ENCODE results near the gene PRKAA2. TPM values are rescaled to one million over a fixed set of nuclear protein-coding genes. Genes with fewer than 3 reads are reported as not detected.

The PRKAA2 gene
- total RNA-seq, 2 donors from 2014 or later: 1.6 to 6.8 TPM

- Histone ChIP-seq H3K9me3 (no peaks in the 10 kb centered on the region), H3K27me3 (no peaks in the 10 kb centered on the region), H3K4me1 (no peaks in the 10 kb centered on the region), H3K9ac (ENCODE audit: low read depth in 2 of 2, low read length in 2 of 2) (peak overlapping the region in 1 of 2 donors; percentile 39), H3K36me3 (no peaks in the 10 kb centered on the region), H3K4me3 (peak overlapping the region; percentile 54), H3K27ac (peak overlapping the region; percentile 23)
- no peak for TF ChIP-seq CTCF (IDR thresholded peaks at IDR 0.05)
- intact Hi-C loops (cut with DNase I): no loop called here
- peak; percentile 40 for DNase-seq
These were observed 677 bp downstream of the PRKAA2 start for GRCh38 chr1:56645677-56646305.

GRCh38 chr1:56646611-56647010 lies 1.5 kb downstream of the PRKAA2 start:
- Histone ChIP-seq H3K4me1 (no peaks in the 10 kb centered on the region), H3K9ac (ENCODE audit: low read depth in 2 of 2, low read length in 2 of 2) (no peak overlapping the region), H3K27me3 (no peaks in the 10 kb centered on the region), H3K4me3 (no peak overlapping the region), H3K27ac (no peak overlapping the region), H3K9me3 (no peaks in the 10 kb centered on the region), H3K36me3 (no peaks in the 10 kb centered on the region)
- intact Hi-C loops (cut with DNase I): no loop called here
- TF ChIP-seq CTCF (IDR thresholded peaks at IDR 0.05): no peak
- no peak for DNase-seq

- DNase-seq: no peak
- H3K9me3 ChIP-seq: no peaks in the 10 kb centered on the region
- no peak for TF ChIP-seq CTCF (IDR thresholded peaks at IDR 0.05)
- H3K4me1 ChIP-seq: no peaks in the 10 kb centered on the region
- H3K27me3 ChIP-seq: no peaks in the 10 kb centered on the region
- no peak overlapping the region for H3K9ac ChIP-seq (ENCODE audit: low read depth in 2 of 2, low read length in 2 of 2)
- no peak overlapping the region for H3K4me3 ChIP-seq
- H3K27ac ChIP-seq: no peak overlapping the region
- H3K36me3 ChIP-seq: no peaks in the 10 kb centered on the region
- intact Hi-C loops (cut with DNase I): no loop called here
These were observed 2.0 kb downstream of the PRKAA2 start for GRCh38 chr1:56647106-56647505.

- no peak overlapping the region for H3K9ac ChIP-seq (ENCODE audit: low read depth in 2 of 2, low read length in 2 of 2)
- no peaks in the 10 kb centered on the region for H3K9me3 ChIP-seq
- no peaks in the 10 kb centered on the region for H3K27me3 ChIP-seq
- no peaks in the 10 kb centered on the region for H3K36me3 ChIP-seq
- no peak for DNase-seq
- H3K4me3 ChIP-seq: no peak overlapping the region
- H3K27ac ChIP-seq: no peak overlapping the region
- intact Hi-C loops (cut with DNase I): no loop called here
- TF ChIP-seq CTCF (IDR thresholded peaks at IDR 0.05): no peak
- no peaks in the 10 kb centered on the region for H3K4me1 ChIP-seq
These were observed 3.4 kb downstream of the PRKAA2 start for GRCh38 chr1:56648546-56648945.

- Histone ChIP-seq H3K4me1 (no peaks in the 10 kb centered on the region), H3K9ac (ENCODE audit: low read depth in 2 of 2, low read length in 2 of 2) (no peak overlapping the region), H3K27ac (no peak overlapping the region), H3K9me3 (peaks cover 7% of the 10 kb centered on the region), H3K27me3 (no peaks in the 10 kb centered on the region), H3K36me3 (no peaks in the 10 kb centered on the region), H3K4me3 (no peak overlapping the region)
- no peak for DNase-seq
- intact Hi-C loops (cut with DNase I): no loop called here
- no peak for TF ChIP-seq CTCF (IDR thresholded peaks at IDR 0.05)
These were observed 9.2 kb downstream of the PRKAA2 start for GRCh38 chr1:56654126-56654923.
